Hypothalamus (tissue), 51 donors: ENCODE results near the gene APBB2.

Source experiments
- DNase-seq, 51 donors: peaks; one replicate each; lab custom pipeline; 2025; lab: John Stamatoyannopoulos, UW

Gene APBB2

GRCh38 chr4:40881851-40882250, 332.5 kb downstream of the APBB2 start:
- DNase-seq, result no peak

- no peak for DNase-seq
Measured at GRCh38 chr4:40881096-40881495, 333.2 kb downstream of the APBB2 start.

GRCh38 chr4:40878548-40879055, 335.7 kb downstream of the APBB2 start:
- DNase-seq, result no peak

- no peak for DNase-seq
Measured at GRCh38 chr4:40877081-40877480, 337.3 kb downstream of the APBB2 start.

- no peak for DNase-seq
Measured at GRCh38 chr4:40875507-40876150, 338.7 kb downstream of the APBB2 start.

GRCh38 chr4:40874901-40875300, 339.4 kb downstream of the APBB2 start:
- DNase-seq, result no peak

GRCh38 chr4:40874331-40874730, 340.0 kb downstream of the APBB2 start:
- DNase-seq, result no peak

GRCh38 chr4:40871695-40872250, 342.6 kb downstream of the APBB2 start:
- no peak for DNase-seq

GRCh38 chr4:40870150-40870549, 344.2 kb downstream of the APBB2 start:
- DNase-seq, result no peak

- DNase-seq, result no peak
Measured at GRCh38 chr4:40865696-40866095, 348.6 kb downstream of the APBB2 start.

GRCh38 chr4:40864531-40864930, 349.8 kb downstream of the APBB2 start:
- DNase-seq, result no peak

- DNase-seq, result no peak
Measured at GRCh38 chr4:40858962-40859361, 355.4 kb downstream of the APBB2 start.

GRCh38 chr4:40857956-40858355, 356.4 kb downstream of the APBB2 start:
- DNase-seq, result no peak

GRCh38 chr4:40856840-40857362, 357.4 kb downstream of the APBB2 start:
- peak in 45 of 51 donors; percentile 6 to 85 (median 65) for DNase-seq

GRCh38 chr4:40856277-40856839, 358.0 kb downstream of the APBB2 start:
- no peak for DNase-seq

GRCh38 chr4:40850496-40850895, 363.8 kb downstream of the APBB2 start:
- DNase-seq, result no peak

GRCh38 chr4:40848940-40849339, 365.4 kb downstream of the APBB2 start:
- DNase-seq, result no peak

GRCh38 chr4:40848251-40848650, 366.1 kb downstream of the APBB2 start:
- no peak for DNase-seq

- DNase-seq, result peak in 4 of 51 donors; percentile 11 to 45 (median 26)
Measured at GRCh38 chr4:40846532-40846931, 367.8 kb downstream of the APBB2 start.

- DNase-seq, result peak in 21 of 51 donors; percentile 3 to 66 (median 36)
Measured at GRCh38 chr4:40845154-40845835, 369.0 kb downstream of the APBB2 start.

GRCh38 chr4:40844261-40844660, 370.1 kb downstream of the APBB2 start:
- no peak for DNase-seq
